ENCODE data around the gene KCNS3. TPM values are rescaled to one million over a fixed set of nuclear protein-coding genes. Genes with fewer than 3 reads are reported as not detected.

Gene KCNS3
- total RNA-seq, 1 donor from 2014 or later: 20.1 TPM

DNA sequence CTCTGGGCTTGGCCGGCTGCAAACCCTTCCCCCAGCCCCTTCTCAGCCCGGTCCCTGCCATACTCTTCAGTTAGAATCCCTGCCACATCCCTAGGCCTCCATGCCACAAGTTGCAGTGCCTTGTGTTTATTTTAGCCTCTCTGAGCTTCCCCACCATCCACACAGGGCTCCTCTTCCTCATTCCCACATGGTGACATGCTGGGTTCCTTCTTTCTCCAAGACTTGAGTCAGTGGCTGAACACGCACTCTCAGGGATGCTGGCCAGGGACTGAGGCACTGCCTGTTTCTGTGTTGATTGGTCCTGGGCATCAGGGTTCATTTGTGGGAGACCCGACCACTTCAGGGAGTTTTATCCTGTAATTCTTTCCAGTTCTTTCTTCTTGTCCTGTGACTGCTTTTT lies 56.3 kb downstream of the KCNS3 start:
- H3K9me3 ChIP-seq: no peaks in the 10 kb centered on the region
- no peak overlapping the region for H3K27ac ChIP-seq
- TF ChIP-seq POLR2AphosphoS5 (IDR thresholded peaks at IDR 0.05; ENCODE audit: insufficient read depth in 1 of 2, low read depth in 1 of 2): no peak
- TF ChIP-seq POLR2A (IDR thresholded peaks at IDR 0.05): no peak
- TF ChIP-seq, protein P1, sequence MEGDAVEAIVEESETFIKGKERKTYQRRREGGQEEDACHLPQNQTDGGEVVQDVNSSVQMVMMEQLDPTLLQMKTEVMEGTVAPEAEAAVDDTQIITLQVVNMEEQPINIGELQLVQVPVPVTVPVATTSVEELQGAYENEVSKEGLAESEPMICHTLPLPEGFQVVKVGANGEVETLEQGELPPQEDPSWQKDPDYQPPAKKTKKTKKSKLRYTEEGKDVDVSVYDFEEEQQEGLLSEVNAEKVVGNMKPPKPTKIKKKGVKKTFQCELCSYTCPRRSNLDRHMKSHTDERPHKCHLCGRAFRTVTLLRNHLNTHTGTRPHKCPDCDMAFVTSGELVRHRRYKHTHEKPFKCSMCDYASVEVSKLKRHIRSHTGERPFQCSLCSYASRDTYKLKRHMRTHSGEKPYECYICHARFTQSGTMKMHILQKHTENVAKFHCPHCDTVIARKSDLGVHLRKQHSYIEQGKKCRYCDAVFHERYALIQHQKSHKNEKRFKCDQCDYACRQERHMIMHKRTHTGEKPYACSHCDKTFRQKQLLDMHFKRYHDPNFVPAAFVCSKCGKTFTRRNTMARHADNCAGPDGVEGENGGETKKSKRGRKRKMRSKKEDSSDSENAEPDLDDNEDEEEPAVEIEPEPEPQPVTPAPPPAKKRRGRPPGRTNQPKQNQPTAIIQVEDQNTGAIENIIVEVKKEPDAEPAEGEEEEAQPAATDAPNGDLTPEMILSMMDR (IDR thresholded peaks at IDR 0.05): no peak
- no peaks in the 10 kb centered on the region for H3K4me1 ChIP-seq
- no peaks in the 10 kb centered on the region for H3K27me3 ChIP-seq
- no peak for DNase-seq (ENCODE audit: extremely low spot score in 2 of 2)
- H3K4me3 ChIP-seq: no peak overlapping the region
- intact Hi-C loops (cut with DNase I): no loop called here
- H3K36me3 ChIP-seq: no peaks in the 10 kb centered on the region

DNA sequence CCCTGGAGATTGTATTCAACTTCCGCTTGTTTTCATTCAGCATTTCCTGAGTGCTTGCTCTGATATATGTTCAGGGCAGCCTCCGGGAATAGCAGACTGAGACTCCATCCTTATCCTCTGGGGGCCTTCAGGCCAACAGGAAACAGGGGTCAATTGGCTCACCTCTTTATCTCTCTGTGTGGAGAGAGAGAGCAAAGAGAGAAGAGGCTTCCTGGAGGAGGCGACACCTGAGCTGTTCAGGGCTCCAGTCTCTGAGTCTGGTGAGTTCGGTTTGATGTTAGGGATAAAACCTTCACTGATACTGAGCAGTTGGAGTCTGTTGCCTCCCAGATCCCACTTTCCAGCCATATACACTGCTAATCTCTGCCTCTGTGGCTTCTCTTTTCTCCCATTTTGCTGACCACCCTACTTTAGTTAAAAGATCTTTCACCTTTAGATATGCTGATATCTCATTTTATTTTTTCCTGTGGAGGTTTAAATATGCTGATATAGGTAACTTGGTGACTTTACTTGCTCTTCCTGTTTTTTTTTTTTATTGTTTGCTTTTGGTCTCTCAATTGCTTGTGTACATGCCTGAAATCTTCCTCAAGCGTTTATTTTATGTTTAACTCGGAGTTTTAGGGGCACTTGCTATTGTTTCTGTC lies 56.9 kb downstream of the KCNS3 start:
- Histone ChIP-seq H3K4me1 (no peaks in the 10 kb centered on the region), H3K36me3 (no peaks in the 10 kb centered on the region), H3K4me3 (no peak overlapping the region), H3K9me3 (no peaks in the 10 kb centered on the region), H3K27me3 (no peaks in the 10 kb centered on the region), H3K27ac (no peak overlapping the region)
- intact Hi-C loops (cut with DNase I): no loop called here
- no peak for DNase-seq (ENCODE audit: extremely low spot score in 2 of 2)
- TF ChIP-seq, protein P1 (IDR thresholded peaks at IDR 0.05): no peak
- no peak for TF ChIP-seq POLR2AphosphoS5 (IDR thresholded peaks at IDR 0.05; ENCODE audit: insufficient read depth in 1 of 2, low read depth in 1 of 2)
- no peak for TF ChIP-seq POLR2A (IDR thresholded peaks at IDR 0.05)

DNA sequence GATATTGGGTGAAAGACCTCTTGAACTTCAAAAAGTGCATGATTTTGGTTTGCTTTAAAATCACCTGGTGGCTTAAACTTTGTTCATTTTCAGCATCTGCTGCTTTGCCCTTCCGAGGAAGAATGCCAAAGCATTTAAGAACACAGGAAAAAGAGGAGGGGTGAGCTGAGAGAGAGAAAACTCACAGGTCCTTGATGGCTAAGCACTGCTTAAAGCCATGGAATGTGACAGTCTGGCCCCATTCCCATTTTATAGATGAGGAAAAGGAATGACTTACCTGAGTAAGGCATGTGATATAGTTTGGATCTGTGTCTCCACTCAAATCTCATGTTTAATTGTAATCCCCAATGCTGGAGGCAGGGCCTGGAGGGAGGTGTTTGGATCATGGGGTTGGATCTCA lies 58.1 kb downstream of the KCNS3 start:
- H3K4me1 ChIP-seq: no peaks in the 10 kb centered on the region
- H3K27me3 ChIP-seq: no peaks in the 10 kb centered on the region
- intact Hi-C loops (cut with DNase I): no loop called here
- no peak for TF ChIP-seq POLR2A (IDR thresholded peaks at IDR 0.05)
- TF ChIP-seq, protein P1 (IDR thresholded peaks at IDR 0.05): no peak
- TF ChIP-seq POLR2AphosphoS5 (IDR thresholded peaks at IDR 0.05; ENCODE audit: insufficient read depth in 1 of 2, low read depth in 1 of 2): no peak
- no peaks in the 10 kb centered on the region for H3K36me3 ChIP-seq
- no peak overlapping the region for H3K4me3 ChIP-seq
- DNase-seq (ENCODE audit: extremely low spot score in 2 of 2): no peak
- H3K9me3 ChIP-seq: no peaks in the 10 kb centered on the region
- H3K27ac ChIP-seq: no peak overlapping the region

DNA sequence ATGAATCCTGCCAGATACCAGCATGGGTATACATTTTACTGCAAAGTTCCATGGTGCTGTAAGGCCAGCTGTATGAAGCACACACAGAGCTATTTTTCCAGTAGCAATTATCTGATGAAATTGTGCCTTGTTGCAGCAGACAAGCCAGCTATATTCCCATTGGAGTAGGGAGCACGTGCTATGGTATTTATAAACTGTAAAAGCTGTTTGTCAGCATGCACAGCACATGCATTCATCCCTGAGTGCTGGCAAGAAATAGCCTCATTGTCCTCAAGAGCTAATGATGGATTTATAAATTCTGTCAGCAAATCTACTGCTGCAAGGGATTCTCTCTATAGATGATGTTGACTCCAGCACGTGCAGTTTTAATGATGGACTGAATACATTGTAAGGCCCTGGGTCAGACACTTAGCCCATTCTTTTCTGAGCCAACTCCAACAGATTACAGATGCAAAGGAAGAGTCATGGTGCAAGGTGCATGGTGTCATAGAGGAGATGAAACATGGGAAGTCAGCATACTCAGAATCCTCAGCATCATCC lies 61.7 kb downstream of the KCNS3 start:
- TF ChIP-seq, protein P1 (IDR thresholded peaks at IDR 0.05): no peak
- TF ChIP-seq POLR2AphosphoS5 (IDR thresholded peaks at IDR 0.05; ENCODE audit: insufficient read depth in 1 of 2, low read depth in 1 of 2) (no peak), POLR2A (IDR thresholded peaks at IDR 0.05) (no peak)
- H3K36me3 ChIP-seq: no peaks in the 10 kb centered on the region
- H3K27me3 ChIP-seq: no peaks in the 10 kb centered on the region
- intact Hi-C loops (cut with DNase I): no loop called here
- no peak overlapping the region for H3K27ac ChIP-seq
- no peaks in the 10 kb centered on the region for H3K9me3 ChIP-seq
- H3K4me1 ChIP-seq: no peaks in the 10 kb centered on the region
- no peak overlapping the region for H3K4me3 ChIP-seq
- no peak for DNase-seq (ENCODE audit: extremely low spot score in 2 of 2)

DNA sequence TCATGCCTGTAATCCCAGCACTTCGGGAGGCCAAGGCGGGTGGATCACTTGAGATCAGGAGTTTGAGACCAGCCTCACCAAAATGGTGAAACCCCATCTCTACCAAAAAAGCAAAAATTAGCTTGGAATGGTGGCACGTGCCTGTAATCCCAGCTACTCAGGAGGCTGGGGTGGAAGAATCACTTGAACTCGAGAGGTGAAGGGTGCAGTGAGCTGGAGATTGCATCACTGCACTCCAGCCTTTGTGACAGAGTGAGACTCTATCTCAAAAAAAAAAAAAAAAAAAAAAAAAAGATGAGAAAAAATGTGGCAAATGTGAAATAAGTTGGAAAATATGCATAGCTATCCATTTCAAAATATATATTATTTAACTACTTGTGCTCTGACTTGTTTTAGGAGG lies 65.0 kb downstream of the KCNS3 start:
- Histone ChIP-seq H3K36me3 (no peaks in the 10 kb centered on the region), H3K4me1 (no peaks in the 10 kb centered on the region), H3K9me3 (no peaks in the 10 kb centered on the region), H3K27ac (no peak overlapping the region), H3K4me3 (no peak overlapping the region), H3K27me3 (no peaks in the 10 kb centered on the region)
- no peak for DNase-seq (ENCODE audit: extremely low spot score in 2 of 2)
- TF ChIP-seq, protein P1 (IDR thresholded peaks at IDR 0.05): no peak
- TF ChIP-seq POLR2AphosphoS5 (IDR thresholded peaks at IDR 0.05; ENCODE audit: insufficient read depth in 1 of 2, low read depth in 1 of 2): no peak
- intact Hi-C loops (cut with DNase I): no loop called here

Data from vagina (tissue), 2 donors.